Measurements from ENCODE around the gene KLF11.
"Not testable (repeated sequence)": the region's sequence is repeated elsewhere in the genome, so short reads cannot be mapped to it uniquely, and the experiment has no call there.

Gene KLF11

DNA sequence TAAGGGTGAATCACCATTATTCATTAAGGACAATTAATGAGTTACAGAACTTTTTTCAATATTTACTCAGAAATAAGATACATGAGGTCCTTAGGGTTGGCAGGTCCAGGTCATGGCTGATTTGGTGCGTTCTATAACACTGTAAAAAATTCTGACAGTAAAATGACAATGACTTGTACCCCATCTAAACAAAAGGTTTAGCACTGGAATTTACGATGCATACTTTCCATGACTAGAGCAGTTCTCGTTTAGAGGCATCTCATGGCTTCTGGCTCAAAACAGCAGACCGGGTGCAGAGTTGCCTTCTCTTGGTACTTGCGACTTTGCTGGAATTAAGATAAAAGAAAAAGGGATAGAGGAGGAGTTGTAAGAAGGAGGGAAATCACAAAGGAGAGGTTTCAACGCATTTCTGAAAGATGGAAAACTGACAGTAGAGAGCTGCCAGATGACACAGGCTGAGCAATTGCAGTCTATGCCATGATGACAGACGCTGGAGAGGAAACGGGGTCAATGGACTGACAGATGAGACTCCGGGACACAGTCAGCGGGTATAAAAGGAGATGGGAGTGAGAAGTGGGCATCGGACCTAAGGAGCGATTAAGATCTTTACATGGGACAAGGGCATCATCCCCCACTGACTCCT is 41.0 kb downstream of the KLF11 start:
- Histone ChIP-seq H3K4me3 (ENCODE audit: low read length) (no peak overlapping the region), H3K27ac (ENCODE audit: low read length) (no peak overlapping the region), H3K36me3 (ENCODE audit: control insufficient read depth, insufficient read depth, low read length) (no peaks in the 10 kb centered on the region), H3K27me3 (ENCODE audit: control insufficient read depth, insufficient read depth, low read length) (peaks cover 5% of the 10 kb centered on the region; the same call in 1 of the 2 replicates), H3K9me3 (ENCODE audit: control insufficient read depth, insufficient read depth, low read length) (no peaks in the 10 kb centered on the region), H3K4me1 (ENCODE audit: control insufficient read depth, insufficient read depth, low read length) (peaks cover 2% of the 10 kb centered on the region; the same call in 1 of the 2 replicates)
- DNase-seq (ENCODE audit: low read depth, low spot score) = no peak
- 100% methylated on average over 1 of the region's 12 CpGs for WGBS (ENCODE audit: insufficient coverage, insufficient read length)

GRCh38 chr2:10085043-10085667 is 41.8 kb downstream of the KLF11 start:
- no peaks in the 10 kb centered on the region for H3K9me3 ChIP-seq (ENCODE audit: control insufficient read depth, insufficient read depth, low read length)
- H3K4me1 ChIP-seq (ENCODE audit: control insufficient read depth, insufficient read depth, low read length) = peaks cover 2% of the 10 kb centered on the region; the same call in 1 of the 2 replicates
- no peak overlapping the region for H3K27ac ChIP-seq (ENCODE audit: low read length)
- peaks cover 5% of the 10 kb centered on the region; the same call in 1 of the 2 replicates for H3K27me3 ChIP-seq (ENCODE audit: control insufficient read depth, insufficient read depth, low read length)
- no peak overlapping the region for H3K4me3 ChIP-seq (ENCODE audit: low read length)
- no CpG with 5 or more reads among the region's 6 CpGs for WGBS (ENCODE audit: insufficient coverage, insufficient read length)
- DNase-seq (ENCODE audit: low read depth, low spot score) = no peak
- H3K36me3 ChIP-seq (ENCODE audit: control insufficient read depth, insufficient read depth, low read length) = no peaks in the 10 kb centered on the region

- no CpG with 5 or more reads among the region's 11 CpGs for WGBS (ENCODE audit: insufficient coverage, insufficient read length)
- no peaks in the 10 kb centered on the region for H3K9me3 ChIP-seq (ENCODE audit: control insufficient read depth, insufficient read depth, low read length)
- H3K36me3 ChIP-seq (ENCODE audit: control insufficient read depth, insufficient read depth, low read length) = no peaks in the 10 kb centered on the region
- H3K27ac ChIP-seq (ENCODE audit: low read length) = no peak overlapping the region
- DNase-seq (ENCODE audit: low read depth, low spot score) = no peak
- H3K4me3 ChIP-seq (ENCODE audit: low read length) = no peak overlapping the region
- H3K27me3 ChIP-seq (ENCODE audit: control insufficient read depth, insufficient read depth, low read length) = peaks cover 5% of the 10 kb centered on the region; the same call in 1 of the 2 replicates
- H3K4me1 ChIP-seq (ENCODE audit: control insufficient read depth, insufficient read depth, low read length) = peaks cover under 1% of the 10 kb centered on the region; the same call in 1 of the 2 replicates
Measured at GRCh38 chr2:10085668-10086059, 42.3 kb downstream of the KLF11 start.

DNA sequence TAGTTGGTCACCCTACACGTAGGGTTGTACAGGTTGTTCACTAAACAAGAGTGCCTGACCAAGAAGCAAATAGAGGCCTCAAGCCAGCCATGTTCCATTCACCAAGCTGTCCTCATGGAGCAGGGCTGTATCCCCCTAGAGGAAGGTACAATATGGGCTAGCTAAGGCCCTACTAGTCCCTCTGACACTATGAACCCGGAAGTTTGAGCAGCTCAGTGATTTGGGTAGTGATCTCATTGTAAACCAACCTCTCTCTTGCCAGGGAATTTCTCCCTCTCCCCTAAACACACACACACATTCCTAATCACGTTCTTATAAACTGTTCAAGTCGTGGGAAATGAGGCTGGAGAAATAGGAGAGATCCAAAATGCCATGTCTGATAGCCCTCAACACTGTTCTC is 43.6 kb downstream of the KLF11 start:
- no peak for DNase-seq (ENCODE audit: low read depth, low spot score)
- no peak overlapping the region for H3K27ac ChIP-seq (ENCODE audit: low read length)
- no peaks in the 10 kb centered on the region for H3K4me1 ChIP-seq (ENCODE audit: control insufficient read depth, insufficient read depth, low read length)
- WGBS (ENCODE audit: insufficient coverage, insufficient read length) = no CpG with 5 or more reads among the region's 4 CpGs
- no peaks in the 10 kb centered on the region for H3K9me3 ChIP-seq (ENCODE audit: control insufficient read depth, insufficient read depth, low read length)
- H3K36me3 ChIP-seq (ENCODE audit: control insufficient read depth, insufficient read depth, low read length) = no peaks in the 10 kb centered on the region
- H3K27me3 ChIP-seq (ENCODE audit: control insufficient read depth, insufficient read depth, low read length) = no peaks in the 10 kb centered on the region
- H3K4me3 ChIP-seq (ENCODE audit: low read length) = no peak overlapping the region

- DNase-seq (ENCODE audit: low read depth, low spot score) = no peak
- Histone ChIP-seq H3K27me3 (ENCODE audit: control insufficient read depth, insufficient read depth, low read length) (no peaks in the 10 kb centered on the region), H3K27ac (ENCODE audit: low read length) (no peak overlapping the region), H3K4me1 (ENCODE audit: control insufficient read depth, insufficient read depth, low read length) (no peaks in the 10 kb centered on the region), H3K36me3 (ENCODE audit: control insufficient read depth, insufficient read depth, low read length) (no peaks in the 10 kb centered on the region), H3K9me3 (ENCODE audit: control insufficient read depth, insufficient read depth, low read length) (no peaks in the 10 kb centered on the region), H3K4me3 (ENCODE audit: low read length) (no peak overlapping the region)
- WGBS (ENCODE audit: insufficient coverage, insufficient read length) = no CpG with 5 or more reads among the region's 8 CpGs
Measured at GRCh38 chr2:10087360-10087759, 44.0 kb downstream of the KLF11 start.

- Histone ChIP-seq H3K36me3 (ENCODE audit: control insufficient read depth, insufficient read depth, low read length) (no peaks in the 10 kb centered on the region), H3K4me3 (ENCODE audit: low read length) (no peak overlapping the region), H3K9me3 (ENCODE audit: control insufficient read depth, insufficient read depth, low read length) (no peaks in the 10 kb centered on the region), H3K27me3 (ENCODE audit: control insufficient read depth, insufficient read depth, low read length) (no peaks in the 10 kb centered on the region), H3K27ac (ENCODE audit: low read length) (no peak overlapping the region), H3K4me1 (ENCODE audit: control insufficient read depth, insufficient read depth, low read length) (no peaks in the 10 kb centered on the region)
- WGBS (ENCODE audit: insufficient coverage, insufficient read length) = no CpG with 5 or more reads among the region's 5 CpGs
- no peak for DNase-seq (ENCODE audit: low read depth, low spot score)
Measured at GRCh38 chr2:10089565-10090190, 46.3 kb downstream of the KLF11 start.

DNA sequence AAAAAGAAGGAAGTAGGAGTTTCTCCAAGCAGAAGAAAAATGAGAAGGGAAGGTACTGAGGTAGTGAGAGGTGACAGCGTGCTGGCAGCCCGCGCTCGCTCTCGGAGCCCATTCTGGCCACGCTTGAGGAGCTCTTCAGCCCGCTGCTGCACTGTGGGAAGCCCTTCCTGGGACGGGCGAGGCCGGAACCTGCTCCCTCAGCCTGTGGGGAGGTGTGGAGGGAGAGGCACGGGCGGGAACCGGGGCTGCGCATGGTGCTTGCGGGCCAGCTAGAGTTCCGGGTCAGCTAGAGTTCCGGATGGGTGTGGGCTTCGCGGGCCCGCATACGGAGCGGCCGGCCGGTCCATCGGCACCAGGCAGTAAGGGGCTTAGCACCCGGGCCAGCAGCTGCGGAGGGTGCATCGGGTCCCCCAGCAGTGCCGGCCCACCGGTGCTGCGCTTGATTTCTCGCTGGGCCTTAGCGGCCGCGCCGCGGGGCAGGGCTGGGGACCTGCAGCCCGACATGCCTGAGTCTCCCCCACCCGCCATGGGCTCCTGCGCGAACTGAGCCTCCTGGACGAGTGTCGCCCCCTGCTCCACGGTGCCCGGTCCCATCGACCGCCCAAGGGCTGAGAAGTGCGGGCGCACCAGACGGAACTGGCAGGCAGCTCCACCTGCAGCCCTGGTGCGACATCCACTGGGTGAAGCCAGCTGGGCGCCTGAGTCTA is 48.0 kb downstream of the KLF11 start:
- Histone ChIP-seq H3K4me3 (ENCODE audit: low read length) (no peak overlapping the region), H3K27ac (ENCODE audit: low read length) (no peak overlapping the region), H3K27me3 (ENCODE audit: control insufficient read depth, insufficient read depth, low read length) (no peaks in the 10 kb centered on the region), H3K36me3 (ENCODE audit: control insufficient read depth, insufficient read depth, low read length) (no peaks in the 10 kb centered on the region), H3K4me1 (ENCODE audit: control insufficient read depth, insufficient read depth, low read length) (no peaks in the 10 kb centered on the region), H3K9me3 (ENCODE audit: control insufficient read depth, insufficient read depth, low read length) (no peaks in the 10 kb centered on the region)
- no peak for DNase-seq (ENCODE audit: low read depth, low spot score)
- no CpG with 5 or more reads among the region's 52 CpGs for WGBS (ENCODE audit: insufficient coverage, insufficient read length)

DNA sequence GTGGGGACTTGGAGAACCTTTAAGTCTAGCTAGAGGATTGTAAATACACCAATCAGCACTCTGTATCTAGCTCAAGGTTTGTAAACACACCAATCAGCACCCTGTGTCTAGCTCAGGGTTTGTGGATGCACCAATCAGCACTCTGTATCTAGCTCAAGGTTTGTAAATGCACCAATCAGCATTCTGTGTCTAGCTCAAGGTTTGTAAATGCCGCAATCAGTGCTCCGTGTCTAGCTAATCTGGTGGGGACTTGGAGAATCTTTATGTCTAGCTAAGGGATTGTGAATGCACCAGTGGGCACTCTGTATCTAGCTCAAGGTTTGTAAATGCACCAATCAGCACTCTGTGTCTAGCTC is 48.5 kb downstream of the KLF11 start:
- DNase-seq (ENCODE audit: low read depth, low spot score); H3K27ac ChIP-seq (ENCODE audit: low read length); H3K27me3 ChIP-seq (ENCODE audit: control insufficient read depth, insufficient read depth, low read length); H3K4me1 ChIP-seq (ENCODE audit: control insufficient read depth, insufficient read depth, low read length); H3K9me3 ChIP-seq (ENCODE audit: control insufficient read depth, insufficient read depth, low read length); H3K36me3 ChIP-seq (ENCODE audit: control insufficient read depth, insufficient read depth, low read length); H3K4me3 ChIP-seq (ENCODE audit: low read length): not testable (repeated sequence)
- WGBS (ENCODE audit: insufficient coverage, insufficient read length) = no CpG with 5 or more reads among the region's 2 CpGs

DNA sequence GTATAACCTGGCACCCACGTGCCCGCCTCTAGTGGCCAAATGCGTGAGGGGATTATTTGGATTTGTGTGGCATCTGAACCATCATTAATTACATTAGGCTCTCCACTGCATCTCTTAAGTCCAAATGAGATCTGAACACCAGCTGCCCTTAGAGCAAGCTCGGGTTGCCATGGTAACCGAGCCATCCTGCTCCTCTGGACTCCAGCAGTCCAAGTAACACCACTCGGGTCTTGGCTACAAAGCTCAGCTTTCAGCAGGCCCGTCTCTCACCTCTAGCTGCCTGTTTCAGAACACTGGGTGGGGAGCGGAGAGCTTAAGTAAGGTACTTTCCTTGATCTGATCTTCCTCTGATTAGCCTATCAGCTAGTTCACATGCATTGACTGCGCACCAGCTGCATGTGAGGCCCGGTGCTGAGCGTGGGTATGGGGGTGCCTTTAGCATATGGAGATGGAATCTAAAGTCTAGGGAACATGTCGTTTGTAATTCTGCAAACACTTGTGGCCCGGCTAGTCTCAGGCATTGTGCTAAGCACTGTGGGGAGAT is 51.0 kb downstream of the KLF11 start:
- DNase-seq (ENCODE audit: low read depth, low spot score) = no peak
- WGBS (ENCODE audit: insufficient coverage, insufficient read length) = no CpG with 5 or more reads among the region's 13 CpGs
- Histone ChIP-seq H3K9me3 (ENCODE audit: control insufficient read depth, insufficient read depth, low read length) (no peaks in the 10 kb centered on the region), H3K4me1 (ENCODE audit: control insufficient read depth, insufficient read depth, low read length) (peaks cover 2% of the 10 kb centered on the region; the same call in 1 of the 2 replicates), H3K27ac (ENCODE audit: low read length) (no peak overlapping the region), H3K27me3 (ENCODE audit: control insufficient read depth, insufficient read depth, low read length) (no peaks in the 10 kb centered on the region), H3K36me3 (ENCODE audit: control insufficient read depth, insufficient read depth, low read length) (no peaks in the 10 kb centered on the region), H3K4me3 (ENCODE audit: low read length) (no peak overlapping the region)

DNA sequence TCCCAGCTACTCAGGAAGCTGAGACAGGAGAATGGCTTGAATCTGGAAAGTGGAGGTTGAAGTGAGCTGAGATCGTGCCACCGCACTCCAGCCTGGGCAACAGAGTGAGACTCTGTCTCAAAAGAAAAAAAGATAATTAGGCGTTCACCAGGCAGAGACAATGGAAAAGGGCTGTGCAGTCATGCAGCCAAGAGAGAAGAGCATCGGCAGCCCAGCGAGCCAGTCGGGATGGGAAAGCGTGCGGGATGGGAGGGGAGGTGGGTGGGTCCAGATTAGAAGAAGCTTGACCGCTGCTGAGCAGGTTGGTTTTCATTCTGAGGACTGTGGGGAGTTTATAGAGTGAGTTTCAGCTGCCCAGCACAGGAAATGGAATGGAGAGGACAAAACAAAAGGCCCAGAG is 51.8 kb downstream of the KLF11 start:
- DNase-seq (ENCODE audit: low read depth, low spot score) = no peak
- Histone ChIP-seq H3K4me1 (ENCODE audit: control insufficient read depth, insufficient read depth, low read length) (peaks cover 2% of the 10 kb centered on the region; the same call in 1 of the 2 replicates), H3K27ac (ENCODE audit: low read length) (no peak overlapping the region), H3K27me3 (ENCODE audit: control insufficient read depth, insufficient read depth, low read length) (no peaks in the 10 kb centered on the region), H3K4me3 (ENCODE audit: low read length) (no peak overlapping the region), H3K36me3 (ENCODE audit: control insufficient read depth, insufficient read depth, low read length) (no peaks in the 10 kb centered on the region), H3K9me3 (ENCODE audit: control insufficient read depth, insufficient read depth, low read length) (no peaks in the 10 kb centered on the region; the same call in 1 of the 2 replicates)
- no CpG with 5 or more reads among the region's 9 CpGs for WGBS (ENCODE audit: insufficient coverage, insufficient read length)

All from iPS DF 6.9 (cell line).